Adrenal gland (tissue), 12 donors: ENCODE results near the gene MCOLN1. TPM values are rescaled to one million over a fixed set of nuclear protein-coding genes. Genes with fewer than 3 reads are reported as not detected.

Experiments used
- DNase-seq, 7 donors: peaks; one replicate each; pipeline ENCODE4 v3.0.0-alpha.2; 2019 to 2020
- H3K27ac ChIP-seq, 5 donors: fragments of 200-600 bp; sonication (generic) in 4 of 5; 1 replicate in 3 of 5; 2 replicates in 2 of 5; pipeline versions ENCODE4 v1.5.1 to v1.8.0; 2016 to 2020; ENCODE audit warnings: mild to moderate bottlenecking in 1 of 5
- H3K27me3 ChIP-seq: fragments of 200-600 bp; 2 replicates; pipeline ENCODE4 v1.8.0; 2021
- H3K36me3 ChIP-seq, 2 donors: fragments of 200-600 bp; replicated peaks in 1 of 2; 1 replicate in 1 of 2; 2 replicates in 1 of 2; pipeline versions ENCODE4 v1.5.1 to v1.8.0; 2018 to 2022
- H3K4me1 ChIP-seq, 2 donors: fragments of 200-600 bp; replicated peaks in 1 of 2; 1 replicate in 1 of 2; 2 replicates in 1 of 2; pipeline versions ENCODE4 v1.5.1 to v1.8.0; 2018 to 2021
- H3K4me3 ChIP-seq, 4 donors: fragments of 200-600 bp; sonication (generic) in 3 of 4; one replicate each; pipeline ENCODE4 v1.5.1; 2016 to 2018
- H3K9me3 ChIP-seq, 3 donors: fragments of 200-600 bp; sonication (generic) in 1 of 3; replicated peaks in 1 of 3; 1 replicate in 2 of 3; 2 replicates in 1 of 3; pipeline versions ENCODE4 v1.5.1 to v1.8.0; 2016 to 2021
- CTCF ChIP-seq, 6 experiments: fragments of 450-650 bp in 4 of 6; fragments of 200-600 bp in 2 of 6; sonication (generic) in 1 of 6; IDR thresholded peaks; 1 replicate in 5 of 6; 2 replicates in 1 of 6; pipeline versions ENCODE4 v1.5.1 to v1.8.0; 2016 to 2021; ENCODE audit warnings: antibody characterized with exemption in 6 of 6, mild to moderate bottlenecking in 2 of 6, moderate library complexity in 1 of 6
- POLR2A ChIP-seq, 2 donors: fragments of 450-650 bp; IDR thresholded peaks; one replicate each; pipeline ENCODE4 v1.6.1; 2017; ENCODE audit warnings: antibody characterized with exemption in 2 of 2, mild to moderate bottlenecking in 2 of 2, moderate library complexity in 1 of 2
- WGBS, 4 donors: extraction: QIAGEN DNeasy Blood & Tissue Kit in 2 of 4; methylation state at CpG; one replicate each; pipeline versions ENCODE4 v1.1.5 to v1.1.7; 2013 to 2017; 5-methylcytosine and 5-hydroxymethylcytosine counted together
- intact Hi-C, 2 donors: fragments of 100-400 bp; cut with DNase I; formaldehyde crosslinking; loops; one replicate each; pipeline versions ENCODE4 v1.14.1 to v1.15.0; 2022 to 2023
- polyA plus RNA-seq, 3 donors: library from polyadenylated mRNA; stranded (reverse); fragments of 200-250 nt in 2 of 3; fragments of 350-450 nt in 1 of 3; fragmentation: Illumina TruSeq in 1 of 3; extraction: RNeasy Lipid Tissue Mini Kit (QIAGEN cat#74804) in 1 of 3; gene quantifications; one replicate each; pipeline ENCODE4 v1.2.3, GENCODE V29; 2013 to 2014
- total RNA-seq, 9 donors: library from RNA; depleted of rRNA in 4 of 9; stranded (reverse); fragments of >200 nt in 4 of 9; fragments of 120-200 nt in 1 of 9; fragmentation: NEBNext Ultra II Directional in 1 of 9; extraction: Animal tissue kit (Norgen Biotek cat#: 25700) in 1 of 9; gene quantifications; one replicate each; pipeline versions ENCODE4 v1.1.0 to v1.2.4, GENCODE V29; 2013 to 2023
- donor health status: healthy with polysubstance abuse.
- donor health status: Bipolar disorder and iron deficiency.
- donor health status: DM: yes; HTN: yes; CAD: no.
- donor health status: DM: no; HTN: no; CAD: no.
- donor health status: DM: no; HTN: no; CAD: no.
- donor health status: DM: yes; HTN: yes; CAD: no.

The MCOLN1 gene
- total and polyA plus RNA-seq, 12 donors = 6.0 to 212 (median 57.1) TPM

- Histone ChIP-seq H3K9me3 (no peaks in the 10 kb centered on the region), H3K36me3 (peaks cover 0 to 41% of the 10 kb centered on the region in 2 donors), H3K27me3 (no peaks in the 10 kb centered on the region), H3K4me1 (no peaks in the 10 kb centered on the region), H3K4me3 (no peak overlapping the region), H3K27ac (peak overlapping the region in 3 of 5 donors; percentile 21 to 75 (median 44))
- intact Hi-C loops = no loop called here
- no peak for TF ChIP-seq CTCF (IDR thresholded peaks at IDR 0.05)
- TF ChIP-seq POLR2A (IDR thresholded peaks at IDR 0.05) = no peak
- DNase-seq = peak in 3 of 7 donors; percentile 19 to 46 (median 29)
- 69 to 86% (median 76%) methylated on average over 3 of the region's 3 CpGs for WGBS, 4 donors
These were observed 22.2 kb downstream of the MCOLN1 start for GRCh38 chr19:7544626-7545025.

DNA sequence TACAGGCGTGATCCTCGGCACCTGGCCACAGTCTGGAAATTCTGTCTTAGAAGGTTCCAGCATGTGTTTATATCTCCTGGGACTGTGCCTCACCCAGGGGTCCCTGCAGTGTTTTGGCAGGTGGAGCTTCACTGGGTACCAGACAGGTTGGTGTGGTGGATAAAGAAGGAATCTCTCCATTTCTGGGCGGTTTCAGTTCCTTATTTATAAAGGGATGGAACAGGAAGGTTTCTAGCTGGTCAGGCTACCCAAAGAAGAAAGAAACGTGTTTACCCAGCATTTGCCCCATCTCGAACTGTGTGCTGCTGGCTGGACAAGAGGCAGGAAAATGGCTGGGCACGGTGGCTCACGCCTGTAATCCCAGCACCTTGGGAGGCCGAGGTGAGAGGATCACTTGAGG is 22.9 kb downstream of the MCOLN1 start:
- intact Hi-C loops = no loop called here
- H3K36me3 ChIP-seq = peaks cover 0 to 38% of the 10 kb centered on the region in 2 donors
- no peaks in the 10 kb centered on the region for H3K4me1 ChIP-seq
- TF ChIP-seq POLR2A (IDR thresholded peaks at IDR 0.05) (no peak), CTCF (IDR thresholded peaks at IDR 0.05) (no peak)
- no peaks in the 10 kb centered on the region for H3K9me3 ChIP-seq
- H3K4me3 ChIP-seq = no peak overlapping the region
- WGBS, 4 donors = 83 to 90% (median 84%) methylated on average over 7 to 8 of the region's 8 CpGs
- peak overlapping the region in 2 of 5 donors; percentile 22 to 44 for H3K27ac ChIP-seq
- peak in 1 of 7 donors; percentile 14 for DNase-seq
- H3K27me3 ChIP-seq = no peaks in the 10 kb centered on the region

DNA sequence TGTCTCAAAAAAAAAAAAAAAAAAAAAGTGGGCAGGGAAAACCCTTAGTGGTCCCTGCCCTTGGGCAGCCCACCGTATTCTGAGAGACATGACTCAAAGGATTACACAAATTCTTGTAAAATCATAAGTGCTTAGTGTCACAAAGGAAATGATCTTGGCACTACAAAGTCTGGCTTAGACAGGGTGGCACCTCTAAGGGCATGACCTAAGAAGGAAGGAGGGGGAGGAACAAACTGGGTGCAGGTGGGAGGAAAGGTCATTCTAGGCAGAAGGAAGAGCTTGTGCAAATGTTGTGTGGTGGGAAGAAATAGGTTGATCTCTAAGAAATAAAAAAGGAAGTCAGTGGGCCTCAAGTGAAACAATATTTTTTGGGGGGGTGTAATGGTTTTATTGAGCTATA is 23.5 kb downstream of the MCOLN1 start:
- H3K36me3 ChIP-seq = peaks cover 0 to 37% of the 10 kb centered on the region in 2 donors
- intact Hi-C loops = no loop called here
- H3K27ac ChIP-seq = no peak overlapping the region
- WGBS, 4 donors = 63 to 81% (median 71%) methylated on average over 1 of the region's 1 CpG
- no peak for DNase-seq
- H3K27me3 ChIP-seq = no peaks in the 10 kb centered on the region
- H3K4me1 ChIP-seq = no peaks in the 10 kb centered on the region
- TF ChIP-seq POLR2A (IDR thresholded peaks at IDR 0.05) (no peak), CTCF (IDR thresholded peaks at IDR 0.05) (no peak)
- H3K9me3 ChIP-seq = no peaks in the 10 kb centered on the region
- H3K4me3 ChIP-seq = no peak overlapping the region

DNA sequence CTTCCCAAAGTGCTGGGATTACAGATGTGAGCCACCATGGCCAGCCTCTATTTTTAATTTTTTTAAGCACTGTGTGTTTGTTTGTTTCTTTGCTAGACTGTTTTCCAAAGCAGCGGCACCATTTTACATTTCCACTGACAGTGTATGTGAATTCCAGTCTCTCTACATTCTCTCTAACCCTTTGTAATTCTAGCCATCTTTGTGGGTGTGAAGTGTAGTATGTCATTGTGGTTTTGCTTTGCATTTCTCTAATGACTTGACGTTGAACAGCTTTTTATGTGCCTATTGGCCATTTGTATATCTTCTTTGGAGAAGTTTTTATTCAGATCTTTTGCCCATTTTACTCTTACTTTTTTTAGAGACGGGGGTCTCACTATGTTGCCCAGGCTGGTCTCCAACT is 24.7 kb downstream of the MCOLN1 start:
- whole genome bisulfite sequencing, 4 donors = 84 to 95% (median 89%) methylated on average over 3 of the region's 3 CpGs
- no peak for TF ChIP-seq POLR2A (IDR thresholded peaks at IDR 0.05)
- no peak for TF ChIP-seq CTCF (IDR thresholded peaks at IDR 0.05)
- no peaks in the 10 kb centered on the region for H3K9me3 ChIP-seq
- no peaks in the 10 kb centered on the region for H3K27me3 ChIP-seq
- H3K27ac ChIP-seq = no peak overlapping the region
- no peaks in the 10 kb centered on the region for H3K4me1 ChIP-seq
- no peak overlapping the region for H3K4me3 ChIP-seq
- intact Hi-C loops = no loop called here
- DNase-seq = no peak
- peaks cover 0 to 25% of the 10 kb centered on the region in 2 donors for H3K36me3 ChIP-seq
